ENCODE data around the gene EFHC2.
"Not testable (repeated sequence)": the region's sequence is repeated elsewhere in the genome, so short reads cannot be mapped to it uniquely, and the experiment has no call there.

Gene EFHC2

GRCh38 chrX:44228621-44229020 is 114.9 kb downstream of the EFHC2 start:
- DNase-seq: no peak

- DNase-seq: no peak
These were observed 115.5 kb downstream of the EFHC2 start for GRCh38 chrX:44227991-44228390.

- DNase-seq: no peak
These were observed 117.8 kb downstream of the EFHC2 start for GRCh38 chrX:44225667-44226066.

- no peak for DNase-seq
These were observed 118.7 kb downstream of the EFHC2 start for GRCh38 chrX:44224760-44225159.

GRCh38 chrX:44223150-44223549 is 120.3 kb downstream of the EFHC2 start:
- DNase-seq: no peak

- DNase-seq: no peak
These were observed 125.0 kb downstream of the EFHC2 start for GRCh38 chrX:44218465-44218864.

- DNase-seq: no peak
These were observed 127.3 kb downstream of the EFHC2 start for GRCh38 chrX:44216171-44216570.

GRCh38 chrX:44203791-44204190 is 139.7 kb downstream of the EFHC2 start:
- DNase-seq: no peak

GRCh38 chrX:44202596-44202995 is 140.9 kb downstream of the EFHC2 start:
- DNase-seq: no peak

- no peak for DNase-seq
These were observed 154.4 kb downstream of the EFHC2 start for GRCh38 chrX:44189116-44189515.

- not testable (repeated sequence) for DNase-seq
These were observed 155.6 kb downstream of the EFHC2 start for GRCh38 chrX:44187915-44188314.

- no peak for DNase-seq
These were observed 160.1 kb downstream of the EFHC2 start for GRCh38 chrX:44183329-44183728.

GRCh38 chrX:44178274-44179053 is 165.0 kb downstream of the EFHC2 start:
- DNase-seq: no peak

- no peak for DNase-seq
These were observed 168.0 kb downstream of the EFHC2 start for GRCh38 chrX:44175455-44175854.

- DNase-seq: no peak
These were observed 169.4 kb downstream of the EFHC2 start for GRCh38 chrX:44174061-44174460.

GRCh38 chrX:44173219-44173618 is 170.3 kb downstream of the EFHC2 start:
- no peak for DNase-seq

- DNase-seq: no peak
These were observed 176.4 kb downstream of the EFHC2 start for GRCh38 chrX:44167116-44167515.

- DNase-seq: no peak
These were observed 180.5 kb downstream of the EFHC2 start for GRCh38 chrX:44162964-44163475.

- no peak for DNase-seq
These were observed 185.6 kb downstream of the EFHC2 start for GRCh38 chrX:44157858-44158257.

GRCh38 chrX:44157283-44157682 is 186.2 kb downstream of the EFHC2 start:
- no peak for DNase-seq

- DNase-seq: no peak
These were observed 186.7 kb downstream of the EFHC2 start for GRCh38 chrX:44156726-44157125.

- DNase-seq: no peak
These were observed 188.3 kb downstream of the EFHC2 start for GRCh38 chrX:44155126-44155525.

GRCh38 chrX:44152852-44153251 is 190.6 kb downstream of the EFHC2 start:
- no peak for DNase-seq

GRCh38 chrX:44147130-44147529 is 196.3 kb downstream of the EFHC2 start:
- DNase-seq: no peak

All from DMS79 treated with DMSO at 0.1 percent for 48 hours (cell line).